ENCODE measurements around the gene PTPRC.

DNA sequence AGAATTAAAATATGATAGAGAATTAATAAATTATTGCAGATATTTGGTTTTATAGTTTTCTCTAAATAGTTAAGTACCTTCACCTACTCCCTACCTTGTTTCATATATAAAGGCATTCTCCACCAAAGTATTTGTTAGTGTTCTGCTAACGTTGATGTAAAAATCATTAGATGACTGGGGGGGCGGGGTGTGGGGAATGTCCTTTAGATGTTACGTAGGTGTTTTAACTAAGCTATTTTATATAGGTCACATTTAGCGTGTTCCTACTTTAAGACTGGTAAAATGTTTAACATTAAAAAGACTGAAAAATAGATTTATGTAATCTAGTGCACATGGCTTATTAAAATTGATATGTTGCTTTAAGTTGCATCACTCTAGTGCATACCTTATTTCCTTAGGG is 48.6 kb downstream of the PTPRC start:
- TF ChIP-seq, protein P1, sequence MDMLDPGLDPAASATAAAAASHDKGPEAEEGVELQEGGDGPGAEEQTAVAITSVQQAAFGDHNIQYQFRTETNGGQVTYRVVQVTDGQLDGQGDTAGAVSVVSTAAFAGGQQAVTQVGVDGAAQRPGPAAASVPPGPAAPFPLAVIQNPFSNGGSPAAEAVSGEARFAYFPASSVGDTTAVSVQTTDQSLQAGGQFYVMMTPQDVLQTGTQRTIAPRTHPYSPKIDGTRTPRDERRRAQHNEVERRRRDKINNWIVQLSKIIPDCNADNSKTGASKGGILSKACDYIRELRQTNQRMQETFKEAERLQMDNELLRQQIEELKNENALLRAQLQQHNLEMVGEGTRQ (IDR thresholded peaks at IDR 0.05) = no peak
- TF ChIP-seq, protein P2, sequence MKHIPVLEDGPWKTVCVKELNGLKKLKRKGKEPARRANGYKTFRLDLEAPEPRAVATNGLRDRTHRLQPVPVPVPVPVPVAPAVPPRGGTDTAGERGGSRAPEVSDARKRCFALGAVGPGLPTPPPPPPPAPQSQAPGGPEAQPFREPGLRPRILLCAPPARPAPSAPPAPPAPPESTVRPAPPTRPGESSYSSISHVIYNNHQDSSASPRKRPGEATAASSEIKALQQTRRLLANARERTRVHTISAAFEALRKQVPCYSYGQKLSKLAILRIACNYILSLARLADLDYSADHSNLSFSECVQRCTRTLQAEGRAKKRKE (CRISPR knock-in tag; IDR thresholded peaks at IDR 0.05; ENCODE audit: low read depth) = no peak
- no peak for TF ChIP-seq CTCF (IDR thresholded peaks at IDR 0.05)
- TF ChIP-seq POLR2A (IDR thresholded peaks at IDR 0.05; ENCODE audit: low read length) = no peak
- TF ChIP-seq CHD2 (IDR thresholded peaks at IDR 0.05; ENCODE audit: low read length, partially characterized antibody) = no peak
- TF ChIP-seq HDAC2 (IDR thresholded peaks at IDR 0.05) = no peak
- TF ChIP-seq POLR2AphosphoS2 (conservative IDR thresholded peaks at IDR 0.05; ENCODE audit: low read length) = no peak
- TF ChIP-seq CEBPB (IDR thresholded peaks at IDR 0.05) = no peak
- no peak for TF ChIP-seq MAFK (IDR thresholded peaks at IDR 0.05; ENCODE audit: partially characterized antibody)
- no peak for TF ChIP-seq ELK1 (IDR thresholded peaks at IDR 0.05; ENCODE audit: low read depth, low read length)
- TF ChIP-seq KDM5A (IDR thresholded peaks at IDR 0.05) = no peak
- TF ChIP-seq KDM1A (IDR thresholded peaks at IDR 0.05; ENCODE audit: low read depth) = no peak
- no peak for TF ChIP-seq EP300 (IDR thresholded peaks at IDR 0.05)
- TF ChIP-seq RNF2 (IDR thresholded peaks at IDR 0.05; ENCODE audit: borderline replicate concordance, low read depth) = no peak
